Kidney (tissue), 14 donors: ENCODE data around the gene FGF12. TPM values are rescaled to one million over a fixed set of nuclear protein-coding genes. Genes with fewer than 3 reads are reported as not detected.

Experiments
- DNase-seq, 5 donors: peaks; one replicate each; pipeline ENCODE4 v3.0.0-alpha.2; 2013 to 2020
- FAIRE-seq: peaks from 2 replicates; lab custom pipeline; 2012; peaks lifted over from hg19 to GRCh38; lab: Jason Lieb, UNC
- H3K27ac ChIP-seq, 2 donors: one replicate each; pipeline ENCODE4 v1.7.0; 2013; ENCODE audit warnings: low read depth in 2 of 2, low read length in 2 of 2, inconsistent platforms in 1 of 2
- H3K27me3 ChIP-seq: one replicate; pipeline ENCODE4 v1.7.1; 2013; ENCODE audit warnings: low read length, inconsistent platforms; ENCODE audit not compliant: control insufficient read depth, insufficient read depth
- H3K36me3 ChIP-seq, 3 donors: one replicate each; pipeline versions ENCODE4 v1.7.0 to v1.7.1; 2013; ENCODE audit warnings: low read length in 3 of 3, control low read depth in 1 of 3, inconsistent platforms in 1 of 3; ENCODE audit not compliant: insufficient read depth in 3 of 3, control insufficient read depth in 2 of 3
- H3K4me1 ChIP-seq, 3 donors: one replicate each; pipeline versions ENCODE4 v1.7.0 to v1.7.1; 2013; ENCODE audit warnings: low read length in 3 of 3, inconsistent platforms in 1 of 3, low read depth in 1 of 3; ENCODE audit not compliant: control insufficient read depth in 2 of 3, insufficient read depth in 2 of 3
- H3K4me3 ChIP-seq, 3 donors: one replicate each; pipeline versions ENCODE4 v1.7.0 to v1.8.1; 2013; ENCODE audit warnings: low read length in 3 of 3, control low read depth in 1 of 3, inconsistent platforms in 1 of 3
- H3K9ac ChIP-seq, 3 donors: one replicate each; pipeline versions ENCODE4 v1.7.0 to v1.7.1; 2013; ENCODE audit warnings: low read length in 3 of 3, control low read depth in 1 of 3, inconsistent platforms in 1 of 3
- H3K9me3 ChIP-seq, 3 donors: one replicate each; pipeline versions ENCODE4 v1.7.0 to v1.7.1; 2013; ENCODE audit warnings: low read length in 3 of 3, control low read depth in 1 of 3, inconsistent platforms in 1 of 3; ENCODE audit not compliant: control insufficient read depth in 2 of 3, insufficient read depth in 1 of 3
- intact Hi-C: fragments of 100-400 bp; cut with DNase I; formaldehyde crosslinking; loops from one replicate; pipeline ENCODE4 v1.11.1; 2022
- polyA plus RNA-seq: library from polyadenylated mRNA; stranded (reverse); fragments of 350-450 nt; fragmentation: Illumina TruSeq; extraction: RNeasy Lipid Tissue Mini Kit (QIAGEN cat#74804); gene quantifications from one replicate; pipeline ENCODE4 v1.2.3, GENCODE V29; 2014; ENCODE audit warnings: low read depth, low replicate concordance; ENCODE audit not compliant: insufficient read depth
- total RNA-seq: library from RNA; stranded (reverse); fragmentation: NEBNext Ultra II Directional; extraction: Animal tissue kit (Norgen Biotek cat#: 25700); gene quantifications from one replicate; pipeline ENCODE4 v1.2.1, GENCODE V29; 2021
- TF ChIP-seq, protein P1 (sequence below): IDR thresholded peaks from 3 replicates; pipeline ENCODE4 v1.5.1; 2012; ENCODE audit warnings: mild to moderate bottlenecking, moderate library complexity, borderline replicate concordance; ENCODE audit not compliant: insufficient read depth; ENCODE audit errors: extremely low read depth
- donor health status: control.
- donor health status: control.
- donor health status: control.
- donor health status: control.
- donor health status: control.
- donor health status: DM: yes; HTN: yes; CAD: no.
- donor health status: Normal renal cell carcinoma (clear cell type).

The FGF12 gene
- total and polyA plus RNA-seq, 2 donors from 2014 or later, result 1.8 to 3.7 TPM

DNA sequence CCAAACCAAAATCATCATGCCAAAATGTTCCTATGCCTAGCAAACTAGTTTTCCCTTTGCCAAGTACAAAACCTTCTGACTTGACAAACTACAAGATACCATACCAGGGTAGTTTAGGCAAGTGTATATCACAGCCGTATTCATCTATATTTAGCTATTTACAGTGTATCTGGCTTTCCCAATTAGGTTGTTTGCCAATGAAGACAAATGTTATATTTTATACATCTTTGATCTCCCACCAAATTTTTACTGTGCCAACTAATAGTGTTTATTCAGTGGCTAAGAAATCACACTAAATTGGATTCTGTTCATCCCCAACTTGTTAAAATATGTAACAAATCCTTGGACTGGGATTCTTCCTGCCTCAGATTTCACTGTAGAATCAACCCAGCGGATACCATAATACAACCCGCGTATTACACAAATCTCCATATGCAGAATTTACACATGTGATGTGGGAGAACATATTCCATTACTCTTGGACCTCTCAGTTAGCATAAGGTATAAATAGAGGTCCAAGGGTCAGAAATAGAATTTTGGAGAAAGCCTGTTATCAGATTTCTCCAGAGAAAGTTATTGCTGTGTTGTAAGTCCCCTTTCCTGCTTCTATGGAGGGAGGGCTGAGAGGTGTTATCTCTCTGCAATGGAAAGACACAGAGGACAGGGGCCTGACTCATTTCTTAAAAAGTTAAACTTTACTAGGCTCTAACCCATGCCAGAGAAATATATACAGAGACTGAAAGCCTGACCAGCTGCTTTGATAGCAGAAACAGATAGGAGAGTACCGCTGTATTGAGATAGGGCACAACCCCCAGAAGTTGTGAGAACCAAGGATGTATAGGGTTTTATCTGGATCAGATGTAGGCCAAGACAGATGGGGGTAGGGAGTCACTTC, 467.0 kb downstream of the FGF12 start:
- FAIRE-seq (no peak), DNase-seq (no peak)
- no peaks in the 10 kb centered on the region for H3K27me3 ChIP-seq
- no peak overlapping the region for H3K4me3 ChIP-seq
- H3K9me3 ChIP-seq, result no peaks in the 10 kb centered on the region
- intact Hi-C loops, result no loop called here
- H3K36me3 ChIP-seq, result no peaks in the 10 kb centered on the region
- H3K27ac ChIP-seq, result no peak overlapping the region
- TF ChIP-seq, protein P1, sequence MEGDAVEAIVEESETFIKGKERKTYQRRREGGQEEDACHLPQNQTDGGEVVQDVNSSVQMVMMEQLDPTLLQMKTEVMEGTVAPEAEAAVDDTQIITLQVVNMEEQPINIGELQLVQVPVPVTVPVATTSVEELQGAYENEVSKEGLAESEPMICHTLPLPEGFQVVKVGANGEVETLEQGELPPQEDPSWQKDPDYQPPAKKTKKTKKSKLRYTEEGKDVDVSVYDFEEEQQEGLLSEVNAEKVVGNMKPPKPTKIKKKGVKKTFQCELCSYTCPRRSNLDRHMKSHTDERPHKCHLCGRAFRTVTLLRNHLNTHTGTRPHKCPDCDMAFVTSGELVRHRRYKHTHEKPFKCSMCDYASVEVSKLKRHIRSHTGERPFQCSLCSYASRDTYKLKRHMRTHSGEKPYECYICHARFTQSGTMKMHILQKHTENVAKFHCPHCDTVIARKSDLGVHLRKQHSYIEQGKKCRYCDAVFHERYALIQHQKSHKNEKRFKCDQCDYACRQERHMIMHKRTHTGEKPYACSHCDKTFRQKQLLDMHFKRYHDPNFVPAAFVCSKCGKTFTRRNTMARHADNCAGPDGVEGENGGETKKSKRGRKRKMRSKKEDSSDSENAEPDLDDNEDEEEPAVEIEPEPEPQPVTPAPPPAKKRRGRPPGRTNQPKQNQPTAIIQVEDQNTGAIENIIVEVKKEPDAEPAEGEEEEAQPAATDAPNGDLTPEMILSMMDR, result no peak
- no peaks in the 10 kb centered on the region for H3K4me1 ChIP-seq
- no peak overlapping the region for H3K9ac ChIP-seq

DNA sequence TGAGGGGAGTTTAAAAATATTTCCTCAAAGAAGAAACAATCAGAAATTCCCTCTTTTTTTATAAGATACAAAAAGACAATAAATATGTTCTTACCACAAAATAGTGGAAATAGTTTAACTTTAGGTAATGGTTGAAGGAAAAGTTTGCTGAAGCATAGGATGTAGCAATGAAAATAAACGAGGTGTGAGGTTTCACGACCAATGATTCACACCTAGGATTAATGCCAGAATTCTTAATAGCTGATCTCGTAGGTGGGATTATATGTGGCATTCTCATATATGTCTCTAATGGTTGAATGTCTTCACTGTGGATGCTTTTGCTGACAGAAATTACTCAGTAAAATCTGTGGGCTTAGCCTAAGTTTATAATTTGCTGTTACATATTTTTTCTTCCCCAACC, 467.7 kb downstream of the FGF12 start:
- TF ChIP-seq, protein P1, result no peak
- intact Hi-C loops, result no loop called here
- H3K36me3 ChIP-seq, result no peaks in the 10 kb centered on the region
- H3K27me3 ChIP-seq, result no peaks in the 10 kb centered on the region
- no peak overlapping the region for H3K27ac ChIP-seq
- H3K4me1 ChIP-seq, result no peaks in the 10 kb centered on the region
- no peak overlapping the region for H3K9ac ChIP-seq
- DNase-seq (no peak), FAIRE-seq (no peak)
- no peaks in the 10 kb centered on the region for H3K9me3 ChIP-seq
- no peak overlapping the region for H3K4me3 ChIP-seq

DNA sequence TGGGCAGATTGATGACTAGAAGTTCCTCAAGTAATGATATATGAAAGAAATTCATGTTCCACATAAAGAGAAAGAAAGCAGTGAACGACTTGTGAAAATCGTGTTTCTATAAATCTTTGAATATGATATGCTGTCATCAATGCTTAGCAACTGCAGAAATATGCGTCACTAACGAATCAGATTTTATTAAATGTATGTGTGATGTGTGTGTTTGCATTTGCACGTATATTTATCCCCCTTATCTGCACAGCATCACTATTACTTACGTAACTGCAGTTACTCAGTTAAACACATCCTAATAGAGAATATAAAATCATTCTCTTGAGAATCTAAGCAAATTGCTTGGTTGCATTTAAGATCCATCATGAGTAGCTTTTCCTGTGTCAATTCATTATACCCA, 468.6 kb downstream of the FGF12 start:
- FAIRE-seq (no peak), DNase-seq (no peak)
- no peaks in the 10 kb centered on the region for H3K9me3 ChIP-seq
- H3K27ac ChIP-seq, result no peak overlapping the region
- H3K27me3 ChIP-seq, result no peaks in the 10 kb centered on the region
- intact Hi-C loops, result no loop called here
- no peaks in the 10 kb centered on the region for H3K4me1 ChIP-seq
- TF ChIP-seq, protein P1, result no peak
- no peak overlapping the region for H3K4me3 ChIP-seq
- no peak overlapping the region for H3K9ac ChIP-seq
- no peaks in the 10 kb centered on the region for H3K36me3 ChIP-seq

DNA sequence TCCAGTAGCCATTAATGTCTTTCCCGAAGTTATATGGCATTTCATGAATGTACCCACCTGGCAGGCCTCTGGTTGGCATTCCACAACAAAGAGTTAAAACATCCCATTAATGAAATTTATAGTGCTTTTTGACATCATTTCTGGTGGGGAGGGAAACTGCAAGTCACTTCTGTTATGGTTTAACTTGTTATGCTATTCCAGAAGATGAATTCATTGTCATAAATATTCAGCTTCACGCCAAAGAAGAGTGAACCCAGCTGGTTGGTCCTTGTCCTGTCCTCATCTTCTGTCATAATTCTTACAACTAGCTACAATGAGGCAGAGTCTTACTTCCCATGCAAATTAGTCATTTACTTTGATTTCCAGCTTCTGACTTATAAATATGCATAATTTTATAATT, 471.5 kb downstream of the FGF12 start:
- H3K27ac ChIP-seq, result no peak overlapping the region
- peak in 1 of 5 donors; percentile 8 for DNase-seq
- H3K4me3 ChIP-seq, result no peak overlapping the region
- TF ChIP-seq, protein P1, result no peak
- no peak for FAIRE-seq
- H3K9ac ChIP-seq, result no peak overlapping the region
- no peaks in the 10 kb centered on the region for H3K4me1 ChIP-seq
- H3K27me3 ChIP-seq, result no peaks in the 10 kb centered on the region
- intact Hi-C loops, result no loop called here
- H3K9me3 ChIP-seq, result no peaks in the 10 kb centered on the region
- H3K36me3 ChIP-seq, result no peaks in the 10 kb centered on the region
